LNCaP clone FGC (cell line): ENCODE measurements around the gene TRIM7.
A peak's percentile ranks its signal among the peaks of the same experiment; 100 is the strongest.

Experiments
- DNase-seq: peaks from one replicate; pipeline ENCODE4 v3.0.0-alpha.2; 2011; ENCODE audit warnings: low read depth
- H3K4me3 ChIP-seq: 2 replicates; pipeline ENCODE4 v1.5.1; 2011; ENCODE audit warnings: mild to moderate bottlenecking, low read depth, low read length, control low read depth
- TF ChIP-seq, protein P1 (sequence below): IDR thresholded peaks from 2 replicates; pipeline ENCODE4 v1.5.1; 2012; ENCODE audit warnings: mild to moderate bottlenecking; ENCODE audit not compliant: control insufficient read depth, insufficient read depth; ENCODE audit errors: extremely low read depth

TRIM7 gene

DNA sequence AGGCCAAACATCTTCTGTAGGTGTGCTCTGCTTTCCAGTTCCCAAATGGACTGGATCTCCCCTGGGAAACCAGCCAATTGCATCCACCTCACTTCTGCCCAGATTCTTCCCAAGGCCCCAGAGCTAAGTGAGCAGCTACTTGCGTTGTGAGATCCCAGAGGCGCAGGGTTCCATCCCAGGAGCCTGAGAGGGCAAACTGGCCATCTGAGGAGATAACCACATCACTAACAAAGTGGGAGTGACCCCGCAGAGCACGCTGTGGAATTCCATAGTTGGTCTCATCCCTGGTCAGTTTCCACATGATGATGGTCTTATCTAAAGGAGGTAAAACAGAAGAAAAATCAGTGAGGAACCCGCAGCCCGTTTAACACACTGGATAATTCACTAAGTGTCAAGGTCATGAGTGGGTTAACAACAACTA is 37.0 kb upstream of the TRIM7 start:
- DNase-seq = no peak
- H3K4me3 ChIP-seq = peak overlapping the region; percentile 96
- TF ChIP-seq, protein P1, sequence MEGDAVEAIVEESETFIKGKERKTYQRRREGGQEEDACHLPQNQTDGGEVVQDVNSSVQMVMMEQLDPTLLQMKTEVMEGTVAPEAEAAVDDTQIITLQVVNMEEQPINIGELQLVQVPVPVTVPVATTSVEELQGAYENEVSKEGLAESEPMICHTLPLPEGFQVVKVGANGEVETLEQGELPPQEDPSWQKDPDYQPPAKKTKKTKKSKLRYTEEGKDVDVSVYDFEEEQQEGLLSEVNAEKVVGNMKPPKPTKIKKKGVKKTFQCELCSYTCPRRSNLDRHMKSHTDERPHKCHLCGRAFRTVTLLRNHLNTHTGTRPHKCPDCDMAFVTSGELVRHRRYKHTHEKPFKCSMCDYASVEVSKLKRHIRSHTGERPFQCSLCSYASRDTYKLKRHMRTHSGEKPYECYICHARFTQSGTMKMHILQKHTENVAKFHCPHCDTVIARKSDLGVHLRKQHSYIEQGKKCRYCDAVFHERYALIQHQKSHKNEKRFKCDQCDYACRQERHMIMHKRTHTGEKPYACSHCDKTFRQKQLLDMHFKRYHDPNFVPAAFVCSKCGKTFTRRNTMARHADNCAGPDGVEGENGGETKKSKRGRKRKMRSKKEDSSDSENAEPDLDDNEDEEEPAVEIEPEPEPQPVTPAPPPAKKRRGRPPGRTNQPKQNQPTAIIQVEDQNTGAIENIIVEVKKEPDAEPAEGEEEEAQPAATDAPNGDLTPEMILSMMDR = no peak

DNA sequence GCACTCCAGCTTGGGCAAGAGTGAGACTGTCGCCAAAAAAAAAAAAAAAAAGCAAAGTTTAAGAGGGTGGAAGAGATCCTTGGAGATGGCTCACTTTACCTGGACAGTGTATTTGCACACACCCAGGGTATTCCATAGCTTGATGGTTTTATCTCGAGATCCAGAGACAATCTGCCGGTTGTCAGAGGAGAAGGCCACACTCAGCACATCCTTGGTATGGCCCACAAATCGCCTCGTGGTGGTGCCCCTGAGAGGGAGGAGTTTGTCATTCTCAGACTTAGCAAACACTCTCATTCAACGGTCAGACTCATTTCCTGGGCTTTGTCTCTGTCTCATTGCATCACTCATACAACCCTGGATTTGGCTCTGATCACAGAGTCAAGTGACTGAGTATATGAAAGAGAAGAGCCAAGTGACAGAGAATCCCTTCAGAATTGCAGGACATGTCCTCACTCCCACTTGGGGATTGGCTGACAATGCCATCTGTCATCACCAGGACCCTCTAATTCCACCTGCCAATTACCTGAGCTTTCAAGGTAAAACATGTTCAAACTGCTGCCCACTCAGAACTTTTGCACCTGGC is 36.5 kb upstream of the TRIM7 start:
- peak overlapping the region; percentile 96 for H3K4me3 ChIP-seq
- TF ChIP-seq, protein P1 = no peak
- no peak for DNase-seq

DNA sequence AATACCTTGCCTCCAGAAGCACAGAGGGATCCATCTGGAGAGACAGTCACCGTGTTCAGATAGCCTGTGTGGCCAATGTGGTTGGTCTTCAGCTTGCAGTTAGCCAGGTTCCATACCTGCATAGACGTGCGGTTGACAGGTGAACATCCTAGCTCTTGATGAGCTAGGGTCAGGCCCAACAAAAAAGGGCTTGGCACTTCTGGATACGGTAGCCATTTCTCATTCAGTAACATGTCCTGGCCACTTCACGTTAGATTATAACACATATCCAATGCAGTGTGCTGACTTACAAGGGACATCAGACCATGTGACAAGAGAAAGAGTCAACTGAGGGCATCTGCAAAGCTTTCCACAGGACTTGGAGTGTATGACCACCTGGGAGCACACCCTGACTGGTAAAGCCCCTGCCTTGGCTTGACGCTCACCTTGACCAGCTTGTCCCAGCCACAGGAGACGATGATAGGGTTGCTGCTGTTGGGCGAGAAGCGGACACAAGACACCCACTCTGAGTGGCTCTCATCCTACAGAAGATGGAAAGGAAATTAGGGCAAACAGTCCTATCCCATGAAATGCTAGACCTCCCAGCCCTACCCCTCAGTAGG is 34.2 kb upstream of the TRIM7 start:
- no peak for DNase-seq
- TF ChIP-seq, protein P1 = no peak

DNA sequence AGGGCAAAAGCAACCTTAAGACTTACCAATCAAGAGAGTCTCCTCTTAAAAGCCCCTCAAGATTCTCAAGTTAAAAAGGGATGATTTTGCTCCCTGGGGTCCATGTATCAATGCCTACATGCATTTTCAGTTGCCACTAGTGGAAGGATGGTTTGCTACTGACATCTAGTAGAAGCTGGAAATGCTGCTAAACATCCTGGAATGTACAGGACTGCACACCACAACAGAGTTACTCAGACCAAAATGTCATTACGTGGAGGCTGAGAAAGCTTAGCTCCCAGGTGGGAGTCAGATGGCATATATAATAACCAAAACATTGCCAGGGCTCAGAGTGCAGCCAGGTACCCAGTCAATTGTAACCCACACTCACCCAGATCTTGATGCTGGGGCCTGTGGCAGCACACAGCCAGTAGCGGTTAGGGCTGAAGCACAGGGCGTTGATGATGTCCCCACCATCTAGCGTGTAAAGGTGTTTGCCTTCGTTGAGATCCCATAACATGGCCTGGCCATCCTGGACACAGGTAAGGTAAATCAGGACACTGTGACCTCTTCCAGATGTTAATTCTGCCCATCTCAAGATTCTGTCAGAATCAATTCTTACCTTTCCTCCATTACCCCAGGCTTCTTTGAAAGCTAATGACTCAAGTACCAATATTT is 32.9 kb upstream of the TRIM7 start:
- H3K4me3 ChIP-seq = no peak overlapping the region
- no peak for DNase-seq
- TF ChIP-seq, protein P1 = no peak

More for the DNA sequence above, 34.2 kb upstream of the TRIM7 start:
- no peak overlapping the region for H3K4me3 ChIP-seq

DNA sequence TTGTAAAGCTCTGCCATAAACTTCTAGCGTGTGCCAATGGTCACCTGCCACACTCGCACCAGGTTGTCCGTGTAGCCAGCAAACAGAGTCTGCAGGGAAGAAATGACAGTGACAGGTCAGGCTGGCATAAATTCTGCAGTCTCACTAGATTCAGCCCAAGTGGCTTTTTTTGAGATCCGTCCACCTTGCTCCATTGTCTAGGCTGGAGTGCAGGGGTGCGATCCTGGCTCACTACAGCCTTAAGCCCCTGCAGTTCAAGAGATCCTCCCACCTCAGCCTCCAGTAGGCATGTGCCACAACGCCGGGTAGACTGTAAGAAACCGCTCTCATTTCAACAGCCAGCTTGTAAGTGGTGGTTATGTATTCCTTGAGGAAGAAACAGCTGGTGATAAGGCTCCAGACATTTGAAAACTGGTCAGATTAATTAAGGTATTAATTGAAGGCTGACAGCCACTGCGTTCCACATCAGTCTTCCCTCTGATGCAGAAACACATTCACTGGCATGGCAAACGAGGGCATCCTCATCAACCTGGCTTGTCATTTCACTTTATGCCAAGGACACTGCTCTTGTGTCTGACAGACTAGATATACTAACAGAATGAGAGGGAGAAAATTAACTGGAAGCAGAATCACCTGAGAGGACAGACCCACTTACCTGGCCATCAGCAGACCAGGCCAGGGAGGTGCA is 32.1 kb upstream of the TRIM7 start:
- DNase-seq = no peak
- TF ChIP-seq, protein P1 = no peak
- no peak overlapping the region for H3K4me3 ChIP-seq

DNA sequence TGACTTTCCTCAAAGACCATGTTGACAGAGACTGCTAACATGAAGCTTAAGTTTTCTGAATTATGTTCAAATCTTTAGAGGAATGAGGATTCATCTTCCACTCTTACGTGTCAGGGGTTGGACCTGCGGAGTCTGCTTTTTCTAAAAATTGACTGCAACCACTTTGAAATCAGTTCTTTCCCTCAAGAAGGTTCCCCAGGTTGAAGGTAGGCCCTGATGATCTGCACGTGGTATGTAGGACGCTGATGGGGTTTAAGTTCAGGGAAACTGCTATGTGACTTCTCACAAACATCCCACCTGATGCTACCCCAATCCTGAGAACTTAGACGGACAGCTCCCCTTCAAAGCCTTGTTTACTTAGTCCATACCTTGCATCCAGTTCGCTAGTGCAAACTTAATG is 31.5 kb upstream of the TRIM7 start:
- TF ChIP-seq, protein P1 = no peak
- no peak for DNase-seq
- H3K4me3 ChIP-seq = no peak overlapping the region
